ENCODE measurements around the gene AREL1. TPM values are rescaled to one million over a fixed set of nuclear protein-coding genes. Genes with fewer than 3 reads are reported as not detected.

The AREL1 gene
- polyA plus RNA-seq, 1 experiment = 52.7 TPM

GRCh38 chr14:74656964-74657363, 55.9 kb downstream of the AREL1 start:
- CTCF ChIA-PET = interaction anchor here (0.6 to 1.1 kb wide), 3 partner anchors 10 to 989 kb away, joined by 3 read pairs; no protein-coding TSS in a partner anchor
- TF ChIP-seq, protein P1, sequence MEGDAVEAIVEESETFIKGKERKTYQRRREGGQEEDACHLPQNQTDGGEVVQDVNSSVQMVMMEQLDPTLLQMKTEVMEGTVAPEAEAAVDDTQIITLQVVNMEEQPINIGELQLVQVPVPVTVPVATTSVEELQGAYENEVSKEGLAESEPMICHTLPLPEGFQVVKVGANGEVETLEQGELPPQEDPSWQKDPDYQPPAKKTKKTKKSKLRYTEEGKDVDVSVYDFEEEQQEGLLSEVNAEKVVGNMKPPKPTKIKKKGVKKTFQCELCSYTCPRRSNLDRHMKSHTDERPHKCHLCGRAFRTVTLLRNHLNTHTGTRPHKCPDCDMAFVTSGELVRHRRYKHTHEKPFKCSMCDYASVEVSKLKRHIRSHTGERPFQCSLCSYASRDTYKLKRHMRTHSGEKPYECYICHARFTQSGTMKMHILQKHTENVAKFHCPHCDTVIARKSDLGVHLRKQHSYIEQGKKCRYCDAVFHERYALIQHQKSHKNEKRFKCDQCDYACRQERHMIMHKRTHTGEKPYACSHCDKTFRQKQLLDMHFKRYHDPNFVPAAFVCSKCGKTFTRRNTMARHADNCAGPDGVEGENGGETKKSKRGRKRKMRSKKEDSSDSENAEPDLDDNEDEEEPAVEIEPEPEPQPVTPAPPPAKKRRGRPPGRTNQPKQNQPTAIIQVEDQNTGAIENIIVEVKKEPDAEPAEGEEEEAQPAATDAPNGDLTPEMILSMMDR (IDR thresholded peaks at IDR 0.05; ENCODE audit: insufficient read depth, low read depth, low read length) = no peak
- POLR2A ChIA-PET = interaction anchor here (0.6 to 0.7 kb wide), 2 partner anchors 10 to 463 kb away, joined by 3 read pairs; no protein-coding TSS in a partner anchor
- Histone ChIP-seq H3K27me3 (ENCODE audit: control insufficient read depth, insufficient read depth, low read length) (no peaks in the 10 kb centered on the region), H3K36me3 (ENCODE audit: control insufficient read depth, insufficient read depth, low read length) (peaks cover 4% of the 10 kb centered on the region; the same call in 1 of the 2 replicates), H3K4me3 (ENCODE audit: low read depth, low read length) (no peak overlapping the region)
- no peak for DNase-seq (ENCODE audit: low read depth)

- TF ChIP-seq, protein P1 (IDR thresholded peaks at IDR 0.05; ENCODE audit: insufficient read depth, low read depth, low read length) = no peak
- Histone ChIP-seq H3K36me3 (ENCODE audit: control insufficient read depth, insufficient read depth, low read length) (no peaks in the 10 kb centered on the region), H3K27me3 (ENCODE audit: control insufficient read depth, insufficient read depth, low read length) (no peaks in the 10 kb centered on the region), H3K4me3 (ENCODE audit: low read depth, low read length) (no peak overlapping the region)
- ChIA-PET POLR2A (no interaction called here), CTCF (interaction anchor here (0.9 to 1.7 kb wide), 7 partner anchors 9 to 47 kb away, joined by 3 to 9 read pairs (median 4); partner anchors contain the start of gene LTBP2)
- peak; percentile 60 for DNase-seq (ENCODE audit: low read depth)
Measured at GRCh38 chr14:74655599-74656395, 57.1 kb downstream of the AREL1 start.

- CTCF ChIA-PET = interaction anchor here (0.6 to 3.0 kb wide), 7 partner anchors 12 to 46 kb away, joined by 3 to 11 read pairs (median 4); partner anchors contain the start of gene LTBP2
- DNase-seq (ENCODE audit: low read depth) = no peak
- no peak overlapping the region for H3K4me3 ChIP-seq (ENCODE audit: low read depth, low read length)
- TF ChIP-seq, protein P1 (IDR thresholded peaks at IDR 0.05; ENCODE audit: insufficient read depth, low read depth, low read length) = no peak
- H3K27me3 ChIP-seq (ENCODE audit: control insufficient read depth, insufficient read depth, low read length) = no peaks in the 10 kb centered on the region
- no peaks in the 10 kb centered on the region for H3K36me3 ChIP-seq (ENCODE audit: control insufficient read depth, insufficient read depth, low read length)
- POLR2A ChIA-PET = no interaction called here
Measured at GRCh38 chr14:74654931-74655330, 57.9 kb downstream of the AREL1 start.

GRCh38 chr14:74653386-74654138, 59.3 kb downstream of the AREL1 start:
- POLR2A ChIA-PET = no interaction called here
- CTCF ChIA-PET = interaction anchor here (0.6 to 3.0 kb wide), 7 partner anchors 9 to 1210 kb away, joined by 3 to 11 read pairs (median 4); partner anchors contain the start of gene LTBP2
- DNase-seq (ENCODE audit: low read depth) = peak; percentile 29
- TF ChIP-seq, protein P1 (IDR thresholded peaks at IDR 0.05; ENCODE audit: insufficient read depth, low read depth, low read length) = no peak
- H3K4me3 ChIP-seq (ENCODE audit: low read depth, low read length) = no peak overlapping the region
- no peaks in the 10 kb centered on the region for H3K27me3 ChIP-seq (ENCODE audit: control insufficient read depth, insufficient read depth, low read length)
- no peaks in the 10 kb centered on the region for H3K36me3 ChIP-seq (ENCODE audit: control insufficient read depth, insufficient read depth, low read length)

- CTCF ChIA-PET = interaction anchor here (1.1 to 3.0 kb wide), 4 partner anchors 14 to 152 kb away, joined by 3 to 11 read pairs (median 7); partner anchors contain the start of gene LTBP2
- no peak overlapping the region for H3K4me3 ChIP-seq (ENCODE audit: low read depth, low read length)
- TF ChIP-seq, protein P1 (IDR thresholded peaks at IDR 0.05; ENCODE audit: insufficient read depth, low read depth, low read length) = no peak
- no peaks in the 10 kb centered on the region for H3K27me3 ChIP-seq (ENCODE audit: control insufficient read depth, insufficient read depth, low read length)
- POLR2A ChIA-PET = interaction anchor here (0.6 kb wide), 1 partner anchor 54 kb away, joined by 15 read pairs; no protein-coding TSS in a partner anchor
- no peaks in the 10 kb centered on the region for H3K36me3 ChIP-seq (ENCODE audit: control insufficient read depth, insufficient read depth, low read length)
- no peak for DNase-seq (ENCODE audit: low read depth)
Measured at GRCh38 chr14:74652541-74652940, 60.3 kb downstream of the AREL1 start.

Data from BJ (cell line).